H1 (cell line): Measurements from ENCODE around the gene TMEM129. TPM values are rescaled to one million over a fixed set of nuclear protein-coding genes. Genes with fewer than 3 reads are reported as not detected.

Experiments
- CTCF ChIA-PET: fragments of 300-600 bp; sonication (Branson Sonifier 250); formaldehyde crosslinking; loops from one replicate; lab custom pipeline; 2021; ENCODE audit not compliant: partially characterized antibody; lab: Charles Lee
- POLR2A ChIA-PET: fragments of 300-600 bp; sonication (Branson Sonifier 250); formaldehyde crosslinking; loops from one replicate; lab custom pipeline; 2021; ENCODE audit warnings: inconsistent platforms; ENCODE audit not compliant: partially characterized antibody; lab: Charles Lee
- DNase-seq, 2 experiments: peaks; one replicate each; pipeline versions ENCODE4 v3.0.0 to v3.0.0-alpha.2; 2010 to 2022; ENCODE audit warnings: low spot score in 2 of 2, low read depth in 1 of 2, mixed read lengths in 1 of 2
- FAIRE-seq: peaks from 2 replicates; lab custom pipeline; 2011; peaks lifted over from hg19 to GRCh38; lab: Jason Lieb, UNC
- H2AFZ ChIP-seq: 2 replicates; pipeline ENCODE4 v1.8.1; 2012; ENCODE audit warnings: low read length, inconsistent platforms
- H2AK5ac ChIP-seq: 2 replicates; pipeline ENCODE4 v1.6.1; 2013; ENCODE audit warnings: low read depth, low read length
- H2BK120ac ChIP-seq: replicated peaks from 2 replicates; pipeline ENCODE3; 2013; ENCODE audit warnings: low read depth, low read length, inconsistent platforms
- H2BK12ac ChIP-seq: 2 replicates; pipeline ENCODE4 v1.6.1; 2013; ENCODE audit warnings: low read depth, low read length
- H2BK15ac ChIP-seq: 2 replicates; pipeline ENCODE4 v1.6.1; 2013; ENCODE audit warnings: low read length
- H2BK20ac ChIP-seq: 2 replicates; pipeline ENCODE4 v1.6.1; 2013; ENCODE audit warnings: low read length
- H2BK5ac ChIP-seq: 2 replicates; pipeline ENCODE4 v1.6.1; 2013; ENCODE audit warnings: low read depth, low read length
- H3K14ac ChIP-seq: 2 replicates; pipeline ENCODE4 v1.6.1; 2013; ENCODE audit warnings: inconsistent platforms; ENCODE audit not compliant: insufficient read length
- H3K18ac ChIP-seq: 2 replicates; pipeline ENCODE4 v1.6.1; 2013; ENCODE audit warnings: low read length; ENCODE audit errors: extremely low read depth
- H3K23ac ChIP-seq: 2 replicates; pipeline ENCODE4 v1.6.1; 2013; ENCODE audit warnings: inconsistent platforms; ENCODE audit not compliant: insufficient read length
- H3K23me2 ChIP-seq: 2 replicates; pipeline ENCODE4 v1.6.1; 2013; ENCODE audit warnings: low read depth, low read length
- H3K27ac ChIP-seq: 2 replicates; pipeline ENCODE4 v1.6.1; 2011; ENCODE audit warnings: low read depth, low read length, inconsistent platforms
- H3K27me3 ChIP-seq, 4 experiments: replicated peaks in 1 of 4; 1 replicate in 1 of 4; 2 replicates in 3 of 4; pipeline versions ENCODE4 v1.6.1 to v1.8.1; 2011 to 2013; ENCODE audit warnings: low read length in 3 of 4, mild to moderate bottlenecking in 3 of 4, inconsistent platforms in 2 of 4, mixed read lengths in 2 of 4, moderate library complexity in 1 of 4; ENCODE audit not compliant: control insufficient read depth in 3 of 4, insufficient read depth in 3 of 4; ENCODE audit errors: extremely low read depth in 1 of 4
- H3K36me3 ChIP-seq, 4 experiments: 2 replicates each; pipeline versions ENCODE4 v1.6.1 to v1.8.1; 2011 to 2013; ENCODE audit warnings: mild to moderate bottlenecking in 4 of 4, low read length in 3 of 4, moderate library complexity in 2 of 4, control low read depth in 1 of 4, inconsistent platforms in 1 of 4; ENCODE audit not compliant: insufficient read depth in 4 of 4, control insufficient read depth in 2 of 4
- H3K4ac ChIP-seq: replicated peaks from 2 replicates; pipeline ENCODE3; 2013; ENCODE audit warnings: low read length, low read depth, mixed read lengths, inconsistent platforms; ENCODE audit not compliant: insufficient read length
- H3K4me1 ChIP-seq, 4 experiments: replicated peaks in 1 of 4; 1 replicate in 1 of 4; 2 replicates in 3 of 4; pipeline versions ENCODE4 v1.6.1 to v1.8.1; 2011 to 2013; ENCODE audit warnings: low read length in 3 of 4, inconsistent platforms in 2 of 4, mixed read lengths in 1 of 4; ENCODE audit not compliant: insufficient read depth in 4 of 4, control insufficient read depth in 3 of 4
- H3K4me2 ChIP-seq, 2 experiments: 2 replicates each; pipeline versions ENCODE4 v1.6.1 to v1.8.1; 2011 to 2013; ENCODE audit warnings: low read depth in 2 of 2, low read length in 2 of 2, control low read depth in 1 of 2, inconsistent platforms in 1 of 2, mild to moderate bottlenecking in 1 of 2; ENCODE audit not compliant: insufficient read depth in 1 of 2
- H3K4me3 ChIP-seq, 4 experiments: fragments of 200-600, 300-600 bp in 1 of 4; sonication (generic), shearing (Covaris generic), sonication (Bioruptor Twin) in 1 of 4; 2 replicates each; pipeline versions ENCODE4 v1.5.1 to v1.8.1; 2011 to 2016; ENCODE audit warnings: low read length in 4 of 4, low read depth in 3 of 4, control low read depth in 2 of 4, inconsistent platforms in 2 of 4, mild to moderate bottlenecking in 2 of 4, mixed read lengths in 1 of 4, moderate library complexity in 1 of 4; ENCODE audit not compliant: insufficient read depth in 2 of 4; ENCODE audit errors: extremely low read depth in 1 of 4
- H3K56ac ChIP-seq: replicated peaks from 2 replicates; pipeline ENCODE3; 2013; ENCODE audit warnings: low read depth, mild to moderate bottlenecking, mixed read lengths, low read length, inconsistent platforms; ENCODE audit not compliant: insufficient read length
- H3K79me1 ChIP-seq: 2 replicates; pipeline ENCODE4 v1.6.1; 2013; ENCODE audit warnings: low read depth, low read length, control low read depth
- H3K79me2 ChIP-seq, 2 experiments: 2 replicates each; pipeline versions ENCODE4 v1.6.1 to v1.8.1; 2012 to 2013; ENCODE audit warnings: low read length in 2 of 2, mild to moderate bottlenecking in 2 of 2, inconsistent platforms in 1 of 2; ENCODE audit not compliant: insufficient read depth in 2 of 2, control insufficient read depth in 1 of 2
- H3K9ac ChIP-seq, 4 experiments: replicated peaks in 1 of 4; 1 replicate in 1 of 4; 2 replicates in 3 of 4; pipeline versions ENCODE4 v1.6.1 to v1.8.1; 2011 to 2013; ENCODE audit warnings: low read depth in 3 of 4, low read length in 3 of 4, control low read depth in 2 of 4, mild to moderate bottlenecking in 2 of 4, moderate library complexity in 2 of 4, inconsistent platforms in 1 of 4; ENCODE audit errors: extremely low read depth in 1 of 4
- H3K9me3 ChIP-seq, 2 experiments: 2 replicates each; pipeline versions ENCODE4 v1.6.1 to v1.8.1; 2012 to 2013; ENCODE audit warnings: mild to moderate bottlenecking in 2 of 2, moderate library complexity in 2 of 2, control low read depth in 1 of 2, inconsistent platforms in 1 of 2, low read depth in 1 of 2, low read length in 1 of 2, mixed read lengths in 1 of 2; ENCODE audit not compliant: insufficient read depth in 2 of 2
- H4K20me1 ChIP-seq, 2 experiments: replicated peaks in 1 of 2; 2 replicates each; pipeline versions ENCODE3 to v1.8.1; 2011 to 2013; ENCODE audit warnings: inconsistent platforms in 2 of 2, low read length in 2 of 2, mild to moderate bottlenecking in 1 of 2; ENCODE audit not compliant: insufficient read depth in 2 of 2, control insufficient read depth in 1 of 2
- H4K5ac ChIP-seq: 2 replicates; pipeline ENCODE4 v1.6.1; 2013; ENCODE audit warnings: low read length, low read depth, mixed read lengths, inconsistent platforms; ENCODE audit not compliant: insufficient read length
- H4K8ac ChIP-seq: 2 replicates; pipeline ENCODE4 v1.8.0; 2013; ENCODE audit warnings: mild to moderate bottlenecking, moderate library complexity, low read length, inconsistent platforms; ENCODE audit not compliant: insufficient read depth; ENCODE audit errors: extremely low read depth
- H4K91ac ChIP-seq: replicated peaks from 2 replicates; pipeline ENCODE3; 2013; ENCODE audit warnings: low read length, mixed read lengths, inconsistent platforms; ENCODE audit not compliant: insufficient read length
- BCL11A ChIP-seq, 2 experiments: IDR thresholded peaks; one replicate each; pipeline ENCODE4 v1.6.1; 2011; ENCODE audit warnings: low read depth in 2 of 2, low read length in 2 of 2, mild to moderate bottlenecking in 2 of 2
- KDM4A ChIP-seq: IDR thresholded peaks from one replicate; pipeline ENCODE4 v1.7.1; 2012; ENCODE audit warnings: low read depth, mild to moderate bottlenecking, moderate library complexity, low read length, inconsistent platforms; ENCODE audit not compliant: severe bottlenecking
- POLR2AphosphoS5 ChIP-seq: IDR thresholded peaks from 2 replicates; pipeline ENCODE4 v1.6.1; 2011; ENCODE audit warnings: low read depth, low read length
- RBBP5 ChIP-seq: IDR thresholded peaks from 2 replicates; pipeline ENCODE4 v1.7.1; 2012; ENCODE audit warnings: low read depth, mild to moderate bottlenecking, inconsistent platforms, low read length, moderate library complexity, borderline replicate concordance
- USF2 ChIP-seq: IDR thresholded peaks from 2 replicates; pipeline ENCODE4 v1.6.1; 2011; ENCODE audit warnings: low read length, improper control_type of control experiment
- WGBS, 2 experiments: shearing (Covaris generic) in 1 of 2; methylation state at CpG; one replicate each; pipeline versions ENCODE4 v1.1.6 to v1.1.7; 2013 to 2015; ENCODE audit warnings: low lambda C conversion rate in 2 of 2, mixed read lengths in 2 of 2, inconsistent platforms in 1 of 2, low coverage in 1 of 2, missing lambda C conversion rate in 1 of 2; ENCODE audit not compliant: insufficient replicate concordance in 2 of 2, insufficient coverage in 1 of 2, insufficient read length in 1 of 2; ENCODE audit errors: extremely low coverage in 1 of 2, missing lambda C conversion rate in 1 of 2; 5-methylcytosine and 5-hydroxymethylcytosine counted together
- polyA plus RNA-seq, 7 experiments: library from polyadenylated mRNA; depleted of rRNA in 3 of 7; stranded (reverse) in 5 of 7; unstranded in 2 of 7; fragments of >200 nt in 5 of 7; fragments of 200-250 nt in 2 of 7; gene quantifications; 1 replicate in 5 of 7; 2 replicates in 1 of 7; 4 replicates in 1 of 7; pipeline versions ENCODE4 v1.2.1 to v1.2.3, GENCODE V29; 2011 to 2013; ENCODE audit warnings: missing spikeins in 2 of 7, mixed read lengths in 2 of 7
- total RNA-seq: library from RNA; stranded (reverse); fragmentation: NEBNext Ultra II Directional; extraction: Animal tissue kit (Norgen Biotek cat#: 25700); gene quantifications from 2 replicates; pipeline ENCODE4 v1.2.1, GENCODE V29; 2021

TMEM129 gene
- total and polyA plus RNA-seq, 2 of the 8 experiments (the other 6 are each of a cell fraction or from before 2014, with no cell fraction given): 31.5 to 58.7 TPM

DNA sequence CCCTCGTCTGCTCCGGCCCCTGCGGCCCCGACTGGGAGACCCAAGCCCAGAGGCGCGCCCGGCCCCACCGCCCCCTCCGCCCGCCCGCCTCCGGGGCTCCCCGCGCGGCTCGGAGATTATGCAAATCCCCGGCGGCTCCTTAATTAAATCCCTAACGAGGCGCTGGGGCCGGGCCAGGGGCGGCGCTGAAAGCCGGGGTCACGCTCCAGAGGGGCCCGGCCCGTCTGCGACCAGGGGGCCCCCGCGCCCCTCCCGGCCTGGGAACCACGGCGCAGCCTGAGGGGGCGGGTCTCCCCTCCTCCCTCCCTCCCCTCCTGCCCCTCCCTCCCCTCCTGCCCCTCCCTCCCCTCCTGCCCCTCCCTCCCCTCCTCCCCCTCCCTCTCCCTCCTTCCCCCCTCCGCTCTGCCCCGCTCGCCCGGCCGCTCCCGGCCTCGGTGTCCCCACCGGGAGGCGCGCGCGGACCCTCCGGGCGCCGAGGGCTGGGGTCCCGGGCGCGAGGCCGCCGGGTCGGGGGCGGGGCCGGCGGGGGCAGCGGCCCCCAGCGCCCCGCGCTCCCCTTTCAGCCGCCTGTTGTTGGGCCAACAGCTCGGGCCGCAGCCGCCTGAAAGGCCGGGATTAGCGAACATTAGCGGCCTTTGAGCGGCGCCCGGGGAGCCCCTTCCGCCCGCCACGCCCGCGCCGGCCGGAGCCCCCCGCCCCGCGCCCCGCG lies 46.1 kb upstream of the TMEM129 start:
- no peak overlapping the region for H4K5ac ChIP-seq
- no peaks in the 10 kb centered on the region for H3K79me1 ChIP-seq
- peaks cover 4% of the 10 kb centered on the region; the same call in 1 of the 2 replicates for H3K23me2 ChIP-seq
- POLR2A ChIA-PET: interaction anchor here (1.0 to 4.9 kb wide), 9 partner anchors 9 to 54 kb away, joined by 3 to 24 read pairs (median 6); partner anchors contain the start of genes FGFR3, SLBP, TACC3 and TMEM129
- peak overlapping the region in 2 of 4 experiments; percentile 10 to 47; a peak in 3 of 8 replicates for H3K4me3 ChIP-seq
- H3K4me2 ChIP-seq: peak overlapping the region; percentile 30 to 70
- no peak overlapping the region for H2BK120ac ChIP-seq
- CTCF ChIA-PET: interaction anchor here (0.8 to 71.2 kb wide), 4 partner anchors 2 to 133 kb away, joined by 4 to 2507 read pairs (median 1256); partner anchors contain the start of gene FGFR3
- no peak for FAIRE-seq
- H3K56ac ChIP-seq: no peak overlapping the region
- DNase-seq: no peak
- no peak overlapping the region for H3K14ac ChIP-seq
- TF ChIP-seq USF2: no peak
- TF ChIP-seq POLR2AphosphoS5: no peak
- peak; percentile 6 for TF ChIP-seq KDM4A
- TF ChIP-seq RBBP5: no peak
- no peak for TF ChIP-seq BCL11A (IDR thresholded peaks at IDR 0.05; ENCODE audit: low read depth in 2 of 2, low read length in 2 of 2)
- peaks cover 0 to 5% (median 0%) of the 10 kb centered on the region in 4 experiments; a peak in 2 of 7 replicates for H3K27me3 ChIP-seq
- peak overlapping the region; percentile 12 for H4K91ac ChIP-seq
- no peak overlapping the region for H3K23ac ChIP-seq
- no peaks in the 10 kb centered on the region for H3K79me2 ChIP-seq
- H2BK5ac ChIP-seq: no peak overlapping the region
- no peak overlapping the region; the same call in 1 of the 2 replicates for H3K18ac ChIP-seq
- no peak overlapping the region; the same call in 1 of the 2 replicates for H4K8ac ChIP-seq
- H3K27ac ChIP-seq: no peak overlapping the region
- H3K4ac ChIP-seq: no peak overlapping the region
- H2AFZ ChIP-seq: no peak overlapping the region
- H2BK12ac ChIP-seq: peak overlapping the region; percentile 97; the same call in 1 of the 2 replicates
- H4K20me1 ChIP-seq: no peaks in the 10 kb centered on the region
- H2BK15ac ChIP-seq: no peak overlapping the region
- no peak overlapping the region for H2BK20ac ChIP-seq
- WGBS, 2 experiments: 3% methylated on average over 14 of the region's 84 CpGs; no CpG with 5 or more reads in 1 of the 2 experiments
- peaks cover 5 to 44% (median 32%) of the 10 kb centered on the region in 4 experiments for H3K4me1 ChIP-seq
- no peaks in the 10 kb centered on the region for H3K36me3 ChIP-seq
- no peak overlapping the region for H3K9ac ChIP-seq
- no peaks in the 10 kb centered on the region for H3K9me3 ChIP-seq
- no peak overlapping the region for H2AK5ac ChIP-seq
